Measurements from ENCODE around the gene OR6C4.
"Not testable (repeated sequence)": the region's sequence is repeated elsewhere in the genome, so short reads cannot be mapped to it uniquely, and the experiment has no call there.

The OR6C4 gene

GRCh38 chr12:55549302-55549701 is at the start of gene OR6C4:
Gene OR6C4 (plus strand): TSS chr12:55549602. CDS start chr12:55551227, 1,625 bp downstream.
- DNase-seq (ENCODE audit: low read depth in 3 of 3): no peak

- DNase-seq (ENCODE audit: low read depth in 3 of 3): no peak
These were observed 49.6 kb upstream of the OR6C4 start for GRCh38 chr12:55499810-55500252.

- DNase-seq (ENCODE audit: low read depth in 3 of 3): no peak
These were observed 47.8 kb upstream of the OR6C4 start for GRCh38 chr12:55501601-55502000.

GRCh38 chr12:55515696-55516095 is 33.7 kb upstream of the OR6C4 start:
- DNase-seq (ENCODE audit: low read depth in 3 of 3): no peak

- no peak for DNase-seq (ENCODE audit: low read depth in 3 of 3)
These were observed 33.0 kb upstream of the OR6C4 start for GRCh38 chr12:55516391-55516790.

- DNase-seq (ENCODE audit: low read depth in 3 of 3): not testable (repeated sequence)
These were observed 1.2 kb upstream of the OR6C4 start for GRCh38 chr12:55548235-55548634.

- no peak for DNase-seq (ENCODE audit: low read depth in 3 of 3)
These were observed 646 bp upstream of the OR6C4 start for GRCh38 chr12:55548756-55549155.

GRCh38 chr12:55554296-55554695 is 4.9 kb downstream of the OR6C4 start:
- no peak for DNase-seq (ENCODE audit: low read depth in 3 of 3)

GRCh38 chr12:55570060-55570459 is 20.7 kb downstream of the OR6C4 start:
- DNase-seq (ENCODE audit: low read depth in 3 of 3): not testable (repeated sequence)

- DNase-seq (ENCODE audit: low read depth in 3 of 3): not testable (repeated sequence)
These were observed 21.3 kb downstream of the OR6C4 start for GRCh38 chr12:55570689-55571088.

- DNase-seq (ENCODE audit: low read depth in 3 of 3): no peak
These were observed 22.8 kb downstream of the OR6C4 start, which contains the start of gene OR2AP1 for GRCh38 chr12:55572168-55572567. Gene OR2AP1 (plus strand): TSS chr12:55572468. CDS start chr12:55574415, 1,947 bp downstream.

- DNase-seq (ENCODE audit: low read depth in 3 of 3): no peak
These were observed 32.7 kb downstream of the OR6C4 start for GRCh38 chr12:55582066-55582465.

GRCh38 chr12:55585817-55586216 is 36.4 kb downstream of the OR6C4 start:
- no peak for DNase-seq (ENCODE audit: low read depth in 3 of 3)

- DNase-seq (ENCODE audit: low read depth in 3 of 3): not testable (repeated sequence)
These were observed 40.8 kb downstream of the OR6C4 start for GRCh38 chr12:55590152-55590551.
